ENCODE measurements around the gene VLDLR. TPM values are rescaled to one million over a fixed set of nuclear protein-coding genes. Genes with fewer than 3 reads are reported as not detected.

The VLDLR gene
- total and polyA plus RNA-seq, 9 donors, result 18.9 to 34.5 (median 26.8) TPM

DNA sequence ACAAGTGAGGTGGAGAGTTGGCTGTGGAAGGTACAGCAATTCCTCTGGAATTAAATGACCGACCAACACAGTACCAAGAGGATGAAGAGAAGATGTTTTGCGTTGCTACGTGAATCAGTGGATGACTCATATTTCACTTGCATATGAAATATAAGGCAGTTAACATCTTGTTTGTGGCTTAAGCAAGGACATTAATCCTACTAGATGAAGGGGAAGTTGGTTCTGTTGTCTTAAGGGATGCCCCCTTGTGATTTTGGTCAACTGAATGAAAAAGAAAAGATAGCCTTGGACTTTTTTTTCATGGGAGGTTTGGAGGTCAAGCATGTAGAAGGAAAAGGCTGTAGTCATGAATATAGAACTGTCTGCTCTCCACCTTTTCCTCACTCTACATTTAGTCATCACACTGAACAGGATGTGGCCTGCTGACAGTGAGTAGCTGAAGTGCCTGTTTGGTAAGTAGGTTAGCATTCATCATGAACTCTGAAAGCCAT lies 33.9 kb downstream of the VLDLR start:
- Histone ChIP-seq H3K27ac (ENCODE audit: low read length) (no peak overlapping the region), H3K9me3 (replicated peaks; ENCODE audit: control insufficient read depth, low read depth, low read length) (no peaks in the 10 kb centered on the region)
- peak; percentile 8 for DNase-seq

DNA sequence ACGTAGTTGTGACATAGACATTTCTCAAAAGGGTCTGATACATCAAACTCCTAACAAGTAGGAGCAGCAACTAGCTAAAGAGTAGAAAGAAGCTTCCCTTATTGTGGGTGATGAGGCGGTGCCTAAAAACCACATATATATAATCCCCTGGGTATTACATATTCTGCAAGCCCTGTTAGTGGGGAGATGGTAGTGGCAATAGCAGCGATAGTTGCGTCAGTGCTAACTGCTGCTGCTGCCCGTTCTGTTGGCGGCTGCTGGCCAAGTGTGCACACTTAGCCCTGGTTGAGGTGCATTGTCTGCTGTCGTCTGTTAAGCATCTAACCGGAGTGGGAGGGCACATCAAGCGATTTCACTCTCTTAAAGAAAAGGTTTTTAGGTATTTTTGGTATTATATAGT lies 35.8 kb downstream of the VLDLR start:
- Histone ChIP-seq H3K27me3 (ENCODE audit: control insufficient read depth, insufficient read depth, low read length) (no peaks in the 10 kb centered on the region), H3K4me3 (ENCODE audit: low read length) (no peak overlapping the region), H3K4me1 (ENCODE audit: control insufficient read depth, insufficient read depth, low read length) (no peaks in the 10 kb centered on the region), H3K36me3 (ENCODE audit: control insufficient read depth, insufficient read depth, low read length) (peaks cover 17% of the 10 kb centered on the region), H3K9me3 (replicated peaks; ENCODE audit: control insufficient read depth, low read depth, low read length) (no peaks in the 10 kb centered on the region), H3K27ac (ENCODE audit: low read length) (no peak overlapping the region)
- no peak for DNase-seq
- 95% methylated on average over 4 of the region's 9 CpGs for WGBS (ENCODE audit: insufficient coverage)

More for the DNA sequence above, 33.9 kb downstream of the VLDLR start:
- Histone ChIP-seq H3K4me3 (ENCODE audit: low read length) (no peak overlapping the region), H3K27me3 (ENCODE audit: control insufficient read depth, insufficient read depth, low read length) (no peaks in the 10 kb centered on the region), H3K4me1 (ENCODE audit: control insufficient read depth, insufficient read depth, low read length) (no peaks in the 10 kb centered on the region), H3K36me3 (ENCODE audit: control insufficient read depth, insufficient read depth, low read length) (peaks cover 34% of the 10 kb centered on the region)
- 86% methylated on average over 1 of the region's 3 CpGs for WGBS (ENCODE audit: insufficient coverage)

DNA sequence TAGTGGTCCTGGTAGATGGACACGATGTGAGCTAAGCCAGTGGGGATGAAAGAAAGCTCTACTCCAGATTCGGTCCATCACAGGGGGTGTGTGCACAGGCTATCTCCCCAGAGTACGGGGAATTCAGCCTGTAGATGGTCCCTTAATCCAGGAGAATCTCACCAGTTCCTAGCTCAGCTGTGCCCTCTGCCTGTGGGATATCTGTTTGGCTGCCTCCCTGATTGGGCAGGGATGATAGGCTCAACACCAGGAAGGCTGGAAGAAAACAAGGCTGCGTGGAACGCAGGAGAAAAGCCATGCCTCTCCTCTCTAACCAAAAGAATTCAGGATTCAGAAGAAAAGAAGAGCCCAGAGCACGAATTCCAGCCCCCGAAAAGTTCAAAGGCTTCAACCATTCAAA lies 40.9 kb downstream of the VLDLR start:
- no peaks in the 10 kb centered on the region for H3K36me3 ChIP-seq (ENCODE audit: control insufficient read depth, insufficient read depth, low read length)
- peaks cover 7% of the 10 kb centered on the region for H3K9me3 ChIP-seq (replicated peaks; ENCODE audit: control insufficient read depth, low read depth, low read length)
- H3K27ac ChIP-seq (ENCODE audit: low read length), result no peak overlapping the region
- DNase-seq, result no peak
- peaks cover 15% of the 10 kb centered on the region for H3K4me1 ChIP-seq (ENCODE audit: control insufficient read depth, insufficient read depth, low read length)
- no peak overlapping the region for H3K4me3 ChIP-seq (ENCODE audit: low read length)
- 93% methylated on average over 3 of the region's 7 CpGs for WGBS (ENCODE audit: insufficient coverage)
- H3K27me3 ChIP-seq (ENCODE audit: control insufficient read depth, insufficient read depth, low read length), result no peaks in the 10 kb centered on the region

DNA sequence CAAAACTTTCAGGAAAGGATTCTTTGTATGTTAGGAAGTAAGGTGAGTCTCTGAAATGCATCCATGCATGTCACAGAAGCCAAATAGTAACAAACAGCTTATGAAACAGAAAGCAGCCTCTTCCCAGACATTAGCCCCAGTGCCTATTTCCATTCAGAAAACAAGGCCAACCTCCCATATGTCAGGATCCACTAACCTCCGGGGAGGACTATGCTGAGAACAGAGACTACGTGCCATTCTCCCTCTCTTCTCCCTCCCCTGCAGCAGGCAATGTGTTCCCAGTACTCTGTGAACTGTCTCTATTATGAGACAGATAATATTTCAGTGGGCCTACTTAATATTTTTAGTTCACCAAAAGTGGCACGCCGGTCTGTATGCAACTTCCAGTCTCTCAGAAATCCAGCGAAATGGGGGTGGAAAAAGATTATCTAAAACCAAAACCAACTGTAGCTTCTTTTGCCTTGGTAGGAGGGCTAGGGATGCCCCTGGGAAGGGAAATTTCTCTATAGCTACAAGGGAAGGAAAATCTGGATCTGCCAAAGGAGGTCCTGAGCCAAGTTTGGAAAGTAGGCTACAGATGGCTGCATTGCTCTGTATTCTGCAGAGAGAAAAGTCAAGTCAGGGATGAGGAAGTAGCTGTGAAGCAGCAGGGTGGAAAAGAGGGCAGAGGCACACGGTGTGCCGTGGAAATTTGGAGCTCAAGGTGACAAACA lies 42.0 kb downstream of the VLDLR start:
- Histone ChIP-seq H3K4me1 (ENCODE audit: control insufficient read depth, insufficient read depth, low read length) (peaks cover 15% of the 10 kb centered on the region), H3K4me3 (ENCODE audit: low read length) (no peak overlapping the region), H3K27ac (ENCODE audit: low read length) (peak overlapping the region; percentile 74), H3K27me3 (ENCODE audit: control insufficient read depth, insufficient read depth, low read length) (no peaks in the 10 kb centered on the region), H3K9me3 (replicated peaks; ENCODE audit: control insufficient read depth, low read depth, low read length) (peaks cover 7% of the 10 kb centered on the region), H3K36me3 (ENCODE audit: control insufficient read depth, insufficient read depth, low read length) (no peaks in the 10 kb centered on the region)
- DNase-seq, result peak; percentile 85
- WGBS (ENCODE audit: insufficient coverage), result 20% methylated on average over 2 of the region's 7 CpGs

DNA sequence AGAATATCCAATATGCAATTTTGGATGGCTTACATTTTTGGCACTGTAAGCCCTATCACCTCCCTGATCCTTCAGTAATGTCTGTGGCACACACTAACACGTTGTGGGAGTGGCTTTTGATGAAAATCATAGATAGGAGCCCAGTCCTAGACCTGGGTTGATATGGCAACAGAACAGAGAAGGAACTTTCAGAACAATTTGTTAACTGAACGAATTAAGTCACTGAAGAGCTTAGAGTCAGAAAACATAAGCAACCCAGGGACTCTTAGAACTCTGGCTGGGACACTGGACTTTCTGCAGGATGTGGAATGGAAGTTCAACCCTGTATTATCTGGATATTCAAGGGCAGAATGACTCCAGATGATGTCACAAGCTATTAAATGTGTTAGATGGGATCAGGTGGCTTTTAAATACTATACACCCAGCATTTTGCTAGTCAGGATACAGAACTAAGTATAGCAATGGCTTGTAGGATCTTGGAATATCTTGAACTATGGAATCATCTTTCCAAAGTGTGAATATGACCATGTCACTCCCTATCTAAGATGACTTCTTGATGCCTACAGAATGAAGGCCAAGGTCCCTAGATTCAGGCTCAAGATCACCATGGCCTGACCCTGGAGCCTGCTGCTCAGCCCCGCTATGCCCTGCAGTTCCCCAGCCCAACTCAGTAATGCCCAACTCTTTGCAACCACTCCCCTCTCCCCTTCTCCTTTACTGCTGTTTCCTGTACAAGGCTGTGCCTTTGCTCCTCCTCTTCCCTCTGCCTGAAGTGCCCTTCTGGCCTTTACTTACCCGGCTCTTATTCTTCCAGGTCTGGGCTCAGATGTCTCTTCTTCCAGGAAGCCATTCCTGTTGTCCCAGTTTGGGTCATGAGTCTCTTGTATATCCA lies 42.8 kb downstream of the VLDLR start:
- DNase-seq, result peak; percentile 7
- Histone ChIP-seq H3K4me1 (ENCODE audit: control insufficient read depth, insufficient read depth, low read length) (peaks cover 15% of the 10 kb centered on the region), H3K27me3 (ENCODE audit: control insufficient read depth, insufficient read depth, low read length) (no peaks in the 10 kb centered on the region), H3K36me3 (ENCODE audit: control insufficient read depth, insufficient read depth, low read length) (no peaks in the 10 kb centered on the region), H3K4me3 (ENCODE audit: low read length) (no peak overlapping the region), H3K9me3 (replicated peaks; ENCODE audit: control insufficient read depth, low read depth, low read length) (peaks cover 7% of the 10 kb centered on the region), H3K27ac (ENCODE audit: low read length) (peak overlapping the region; percentile 74)
- WGBS (ENCODE audit: insufficient coverage), result 63% methylated on average over 2 of the region's 4 CpGs

DNA sequence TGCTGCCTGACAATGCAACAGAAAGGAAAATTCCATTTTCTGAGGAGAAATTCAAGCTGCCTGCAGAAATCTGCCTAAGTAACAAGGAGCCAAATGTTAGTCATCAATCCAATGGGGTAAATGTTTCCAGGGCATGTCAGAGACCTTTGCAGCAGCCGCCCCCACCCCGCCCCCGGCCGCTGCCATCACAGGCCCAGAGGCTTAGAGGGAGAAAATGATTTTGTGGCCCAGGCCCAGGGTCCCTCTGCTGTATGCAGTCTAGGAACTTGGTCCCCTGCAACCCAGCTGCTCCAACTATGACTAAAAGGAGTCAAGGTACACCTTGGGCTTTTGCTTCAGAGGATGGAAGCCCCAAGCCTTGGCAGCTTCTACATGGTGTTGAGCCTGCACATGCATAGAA lies 45.0 kb downstream of the VLDLR start:
- 100% methylated on average over 4 of the region's 4 CpGs for WGBS (ENCODE audit: insufficient coverage)
- H3K9me3 ChIP-seq (replicated peaks; ENCODE audit: control insufficient read depth, low read depth, low read length), result peaks cover 7% of the 10 kb centered on the region
- H3K36me3 ChIP-seq (ENCODE audit: control insufficient read depth, insufficient read depth, low read length), result no peaks in the 10 kb centered on the region
- no peak overlapping the region for H3K27ac ChIP-seq (ENCODE audit: low read length)
- H3K4me3 ChIP-seq (ENCODE audit: low read length), result no peak overlapping the region
- H3K27me3 ChIP-seq (ENCODE audit: control insufficient read depth, insufficient read depth, low read length), result no peaks in the 10 kb centered on the region
- H3K4me1 ChIP-seq (ENCODE audit: control insufficient read depth, insufficient read depth, low read length), result peaks cover 15% of the 10 kb centered on the region
- no peak for DNase-seq

DNA sequence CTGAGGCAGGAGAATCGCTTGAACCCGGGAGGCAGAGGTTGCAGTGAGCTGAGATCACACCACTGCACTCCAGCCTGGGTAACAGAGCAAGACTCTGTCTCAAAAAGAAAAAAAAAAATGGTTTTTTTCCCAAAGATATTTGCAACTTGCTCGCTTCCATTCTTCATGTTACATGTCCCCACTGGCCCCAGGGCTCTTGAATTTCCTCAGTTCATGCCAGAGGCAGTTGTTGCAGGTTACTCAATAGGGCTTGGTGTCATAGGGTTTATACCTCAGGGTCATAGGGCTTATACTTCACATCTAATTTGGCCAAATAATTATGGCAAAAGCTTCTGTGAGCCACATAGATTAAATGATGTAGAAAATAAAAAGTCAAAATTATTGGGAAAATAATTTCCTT lies 51.6 kb downstream of the VLDLR start:
- Histone ChIP-seq H3K4me1 (ENCODE audit: control insufficient read depth, insufficient read depth, low read length) (no peaks in the 10 kb centered on the region), H3K27ac (ENCODE audit: low read length) (no peak overlapping the region)
- WGBS (ENCODE audit: insufficient coverage), result no CpG with 5 or more reads among the region's 3 CpGs

DNA sequence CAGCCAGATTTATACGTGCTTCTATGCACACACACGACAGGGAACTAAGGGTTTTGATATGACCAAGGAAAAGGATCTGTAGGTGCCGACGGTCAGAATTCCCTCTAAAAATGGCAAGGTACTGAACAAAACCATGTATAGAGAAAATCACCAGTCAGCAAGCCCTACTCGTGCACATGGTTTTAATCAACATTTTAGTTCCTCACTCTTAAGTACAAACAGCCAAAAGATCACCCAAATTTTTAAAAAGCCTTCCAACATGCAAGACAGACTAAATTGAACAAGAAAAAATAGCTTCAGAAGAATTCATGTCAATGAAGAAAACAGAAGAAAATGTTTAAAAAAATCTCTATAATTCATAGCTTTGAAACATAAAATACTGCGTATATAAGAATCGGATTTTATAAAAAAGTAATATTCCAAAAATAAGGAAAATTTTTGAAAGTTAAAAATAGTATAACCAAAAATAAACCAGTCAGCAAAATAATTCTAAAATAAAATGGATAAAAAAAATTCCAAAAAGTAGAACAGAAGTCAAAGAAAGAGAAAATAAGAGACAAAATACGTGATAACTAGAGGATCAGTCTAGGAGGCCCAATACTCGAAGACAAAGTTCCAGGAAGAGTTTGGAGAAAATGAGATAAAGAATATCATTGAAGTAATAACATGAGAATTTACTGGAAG lies 52.7 kb downstream of the VLDLR start:
- H3K36me3 ChIP-seq (ENCODE audit: control insufficient read depth, insufficient read depth, low read length), result no peaks in the 10 kb centered on the region
- peak; percentile 50 for DNase-seq
- H3K27me3 ChIP-seq (ENCODE audit: control insufficient read depth, insufficient read depth, low read length), result no peaks in the 10 kb centered on the region
- H3K27ac ChIP-seq (ENCODE audit: low read length), result no peak overlapping the region
- no peaks in the 10 kb centered on the region for H3K4me1 ChIP-seq (ENCODE audit: control insufficient read depth, insufficient read depth, low read length)
- no peaks in the 10 kb centered on the region for H3K9me3 ChIP-seq (replicated peaks; ENCODE audit: control insufficient read depth, low read depth, low read length)
- whole genome bisulfite sequencing (ENCODE audit: insufficient coverage), result 90% methylated on average over 2 of the region's 9 CpGs
- H3K4me3 ChIP-seq (ENCODE audit: low read length), result no peak overlapping the region

More for the DNA sequence above, 51.6 kb downstream of the VLDLR start:
- Histone ChIP-seq H3K9me3 (replicated peaks; ENCODE audit: control insufficient read depth, low read depth, low read length) (no peaks in the 10 kb centered on the region), H3K4me3 (ENCODE audit: low read length) (no peak overlapping the region), H3K36me3 (ENCODE audit: control insufficient read depth, insufficient read depth, low read length) (no peaks in the 10 kb centered on the region), H3K27me3 (ENCODE audit: control insufficient read depth, insufficient read depth, low read length) (no peaks in the 10 kb centered on the region)
- no peak for DNase-seq

DNA sequence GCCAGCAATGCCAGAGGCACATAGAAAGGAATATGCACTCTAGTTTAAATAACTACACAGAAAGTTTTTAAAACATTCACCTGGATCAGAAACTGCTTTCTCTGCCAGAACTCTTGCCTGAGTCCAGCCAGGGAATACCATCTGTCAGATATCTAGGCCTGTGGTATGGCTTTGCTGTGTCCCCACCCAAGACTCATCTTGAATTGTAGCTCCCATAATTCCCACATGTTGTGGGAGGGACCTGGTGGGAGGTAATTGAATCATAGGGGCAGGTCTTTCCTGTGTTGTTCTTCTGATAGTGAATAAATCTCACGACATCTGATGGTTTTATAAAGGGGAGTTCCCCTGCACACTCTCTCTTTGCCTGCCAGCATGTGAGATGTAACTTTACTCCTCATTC lies 54.2 kb downstream of the VLDLR start:
- Histone ChIP-seq H3K27ac (ENCODE audit: low read length) (no peak overlapping the region), H3K4me1 (ENCODE audit: control insufficient read depth, insufficient read depth, low read length) (no peaks in the 10 kb centered on the region), H3K4me3 (ENCODE audit: low read length) (no peak overlapping the region), H3K27me3 (ENCODE audit: control insufficient read depth, insufficient read depth, low read length) (no peaks in the 10 kb centered on the region), H3K9me3 (replicated peaks; ENCODE audit: control insufficient read depth, low read depth, low read length) (no peaks in the 10 kb centered on the region), H3K36me3 (ENCODE audit: control insufficient read depth, insufficient read depth, low read length) (no peaks in the 10 kb centered on the region)
- no peak for DNase-seq
- WGBS (ENCODE audit: insufficient coverage), result no CpG with 5 or more reads among the region's 1 CpG

DNA sequence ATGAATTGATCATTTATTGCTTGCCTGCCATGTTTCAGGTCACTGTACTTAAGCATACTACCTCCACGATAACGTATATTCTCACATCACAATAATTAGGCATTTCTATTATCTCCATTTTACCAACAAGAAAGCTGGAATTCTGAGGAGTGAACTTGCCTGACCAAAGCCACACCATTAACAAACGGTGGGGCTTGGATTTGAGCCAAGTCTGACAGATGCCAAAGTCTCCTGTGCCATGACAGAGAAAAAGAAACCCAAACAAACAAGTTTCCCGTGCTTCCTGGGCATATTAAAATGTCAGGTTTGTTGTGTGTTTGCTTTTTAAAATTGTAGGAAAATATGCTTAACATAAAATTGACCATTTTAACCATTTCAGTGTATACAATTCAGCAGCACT lies 54.9 kb downstream of the VLDLR start:
- no peak overlapping the region for H3K27ac ChIP-seq (ENCODE audit: low read length)
- DNase-seq, result peak; percentile 11
- no peaks in the 10 kb centered on the region for H3K27me3 ChIP-seq (ENCODE audit: control insufficient read depth, insufficient read depth, low read length)
- H3K4me1 ChIP-seq (ENCODE audit: control insufficient read depth, insufficient read depth, low read length), result no peaks in the 10 kb centered on the region
- no peak overlapping the region for H3K4me3 ChIP-seq (ENCODE audit: low read length)
- H3K36me3 ChIP-seq (ENCODE audit: control insufficient read depth, insufficient read depth, low read length), result no peaks in the 10 kb centered on the region
- H3K9me3 ChIP-seq (replicated peaks; ENCODE audit: control insufficient read depth, low read depth, low read length), result no peaks in the 10 kb centered on the region
- no CpG with 5 or more reads among the region's 4 CpGs for WGBS (ENCODE audit: insufficient coverage)
